ENCODE data around the gene CCDC33. TPM values are rescaled to one million over a fixed set of nuclear protein-coding genes. Genes with fewer than 3 reads are reported as not detected.
"Not testable (repeated sequence)": the region's sequence is repeated elsewhere in the genome, so short reads cannot be mapped to it uniquely, and the experiment has no call there.

CCDC33 gene
- total and polyA plus RNA-seq, 2 experiments from 2014 or later = 0.63 to 0.86 TPM

- Histone ChIP-seq H3K27me3 (no peaks in the 10 kb centered on the region), H2AFZ (no peak overlapping the region), H3K4me3 (no peak overlapping the region), H3K79me2 (no peaks in the 10 kb centered on the region), H4K20me1 (ENCODE audit: insufficient read depth, poor library complexity, severe bottlenecking) (no peaks in the 10 kb centered on the region), H3K9me2 (replicated peaks; ENCODE audit: insufficient read depth) (no peaks in the 10 kb centered on the region), H3K27ac (no peak overlapping the region), H3K36me3 (replicated peaks; ENCODE audit: insufficient read depth, low read depth) (no peaks in the 10 kb centered on the region), H3K4me2 (no peak overlapping the region), H3K4me1 (ENCODE audit: insufficient read depth) (no peaks in the 10 kb centered on the region), H3K9me3 (ENCODE audit: low read depth) (no peaks in the 10 kb centered on the region)
- DNase-seq (ENCODE audit: low spot score) = no peak
- TF ChIP-seq EZH2 (IDR thresholded peaks at IDR 0.05; ENCODE audit: borderline replicate concordance) (no peak), EZH2phosphoT487 (IDR thresholded peaks at IDR 0.05; ENCODE audit: low read depth, severe bottlenecking, unreplicated experiment) (no peak), CTCF (IDR thresholded peaks at IDR 0.05; ENCODE audit: poor library complexity) (no peak)
- 54% methylated on average over 3 of the region's 3 CpGs for WGBS (ENCODE audit: low lambda C conversion rate, missing lambda C conversion rate)
These were observed 115.5 kb downstream of the CCDC33 start for GRCh38 chr15:74351670-74352069.

- Histone ChIP-seq H3K36me3 (replicated peaks; ENCODE audit: insufficient read depth, low read depth) (no peaks in the 10 kb centered on the region), H3K27me3 (no peaks in the 10 kb centered on the region), H3K4me1 (ENCODE audit: insufficient read depth) (no peaks in the 10 kb centered on the region), H3K79me2 (no peaks in the 10 kb centered on the region), H3K9me2 (replicated peaks; ENCODE audit: insufficient read depth) (no peaks in the 10 kb centered on the region), H4K20me1 (ENCODE audit: insufficient read depth, poor library complexity, severe bottlenecking) (no peaks in the 10 kb centered on the region), H3K27ac (no peak overlapping the region), H3K4me2 (no peak overlapping the region), H2AFZ (no peak overlapping the region), H3K9me3 (ENCODE audit: low read depth) (no peaks in the 10 kb centered on the region), H3K4me3 (no peak overlapping the region)
- TF ChIP-seq EZH2phosphoT487 (IDR thresholded peaks at IDR 0.05; ENCODE audit: low read depth, severe bottlenecking, unreplicated experiment) (no peak), EZH2 (IDR thresholded peaks at IDR 0.05; ENCODE audit: borderline replicate concordance) (no peak), CTCF (IDR thresholded peaks at IDR 0.05; ENCODE audit: poor library complexity) (no peak)
- no peak for DNase-seq (ENCODE audit: low spot score)
- 83% methylated on average over 3 of the region's 3 CpGs for WGBS (ENCODE audit: low lambda C conversion rate, missing lambda C conversion rate)
These were observed 116.3 kb downstream of the CCDC33 start for GRCh38 chr15:74352393-74352910.

GRCh38 chr15:74353992-74354391 lies 117.9 kb downstream of the CCDC33 start:
- not testable (repeated sequence) for DNase-seq (ENCODE audit: low spot score); H2AFZ ChIP-seq; H3K9me3 ChIP-seq (ENCODE audit: low read depth); H3K4me1 ChIP-seq (ENCODE audit: insufficient read depth); H3K4me2 ChIP-seq; H3K27me3 ChIP-seq; H3K36me3 ChIP-seq (replicated peaks; ENCODE audit: insufficient read depth, low read depth); H4K20me1 ChIP-seq (ENCODE audit: insufficient read depth, poor library complexity, severe bottlenecking); H3K4me3 ChIP-seq; H3K9me2 ChIP-seq (replicated peaks; ENCODE audit: insufficient read depth); H3K27ac ChIP-seq; H3K79me2 ChIP-seq
- WGBS (ENCODE audit: low lambda C conversion rate, missing lambda C conversion rate) = 70% methylated on average over 2 of the region's 2 CpGs

- 94% methylated on average over 6 of the region's 6 CpGs for WGBS (ENCODE audit: low lambda C conversion rate, missing lambda C conversion rate)
- not testable (repeated sequence) for H2AFZ ChIP-seq; H3K9me2 ChIP-seq (replicated peaks; ENCODE audit: insufficient read depth)
These were observed 119.9 kb downstream of the CCDC33 start for GRCh38 chr15:74356050-74356449.

GRCh38 chr15:74357514-74357913 lies 121.4 kb downstream of the CCDC33 start:
- WGBS (ENCODE audit: low lambda C conversion rate, missing lambda C conversion rate) = 87% methylated on average over 7 of the region's 7 CpGs

More at GRCh38 chr15:74356050-74356449, 119.9 kb downstream of the CCDC33 start:
- not testable (repeated sequence) for H3K36me3 ChIP-seq (replicated peaks; ENCODE audit: insufficient read depth, low read depth); H3K79me2 ChIP-seq; H3K9me3 ChIP-seq (ENCODE audit: low read depth); DNase-seq (ENCODE audit: low spot score); H3K27ac ChIP-seq; H4K20me1 ChIP-seq (ENCODE audit: insufficient read depth, poor library complexity, severe bottlenecking); H3K4me3 ChIP-seq; H3K27me3 ChIP-seq; H3K4me1 ChIP-seq (ENCODE audit: insufficient read depth); H3K4me2 ChIP-seq

GRCh38 chr15:74359376-74359775 lies 123.2 kb downstream of the CCDC33 start:
- H4K20me1 ChIP-seq (ENCODE audit: insufficient read depth, poor library complexity, severe bottlenecking); H3K27ac ChIP-seq; H3K36me3 ChIP-seq (replicated peaks; ENCODE audit: insufficient read depth, low read depth); H3K4me2 ChIP-seq; H2AFZ ChIP-seq; H3K4me1 ChIP-seq (ENCODE audit: insufficient read depth); H3K79me2 ChIP-seq; DNase-seq (ENCODE audit: low spot score); H3K27me3 ChIP-seq; H3K4me3 ChIP-seq; H3K9me3 ChIP-seq (ENCODE audit: low read depth); H3K9me2 ChIP-seq (replicated peaks; ENCODE audit: insufficient read depth): not testable (repeated sequence)
- WGBS (ENCODE audit: low lambda C conversion rate, missing lambda C conversion rate) = 51% methylated on average over 6 of the region's 6 CpGs

More at GRCh38 chr15:74357514-74357913, 121.4 kb downstream of the CCDC33 start:
- DNase-seq (ENCODE audit: low spot score); H3K4me1 ChIP-seq (ENCODE audit: insufficient read depth); H3K4me3 ChIP-seq; H3K27ac ChIP-seq; H3K4me2 ChIP-seq; H3K36me3 ChIP-seq (replicated peaks; ENCODE audit: insufficient read depth, low read depth); H3K27me3 ChIP-seq; H3K79me2 ChIP-seq; H3K9me2 ChIP-seq (replicated peaks; ENCODE audit: insufficient read depth); H2AFZ ChIP-seq; H4K20me1 ChIP-seq (ENCODE audit: insufficient read depth, poor library complexity, severe bottlenecking); H3K9me3 ChIP-seq (ENCODE audit: low read depth): not testable (repeated sequence)

GRCh38 chr15:74360855-74361254 lies 124.7 kb downstream of the CCDC33 start:
- H3K4me2 ChIP-seq; H3K4me3 ChIP-seq; H3K36me3 ChIP-seq (replicated peaks; ENCODE audit: insufficient read depth, low read depth); H3K27me3 ChIP-seq; H2AFZ ChIP-seq; H3K9me2 ChIP-seq (replicated peaks; ENCODE audit: insufficient read depth); H3K4me1 ChIP-seq (ENCODE audit: insufficient read depth); H3K9me3 ChIP-seq (ENCODE audit: low read depth); DNase-seq (ENCODE audit: low spot score); H4K20me1 ChIP-seq (ENCODE audit: insufficient read depth, poor library complexity, severe bottlenecking); H3K27ac ChIP-seq; H3K79me2 ChIP-seq: not testable (repeated sequence)
- WGBS (ENCODE audit: low lambda C conversion rate, missing lambda C conversion rate) = 91% methylated on average over 1 of the region's 1 CpG
